Measurements from ENCODE around the gene NTN1.

DNA sequence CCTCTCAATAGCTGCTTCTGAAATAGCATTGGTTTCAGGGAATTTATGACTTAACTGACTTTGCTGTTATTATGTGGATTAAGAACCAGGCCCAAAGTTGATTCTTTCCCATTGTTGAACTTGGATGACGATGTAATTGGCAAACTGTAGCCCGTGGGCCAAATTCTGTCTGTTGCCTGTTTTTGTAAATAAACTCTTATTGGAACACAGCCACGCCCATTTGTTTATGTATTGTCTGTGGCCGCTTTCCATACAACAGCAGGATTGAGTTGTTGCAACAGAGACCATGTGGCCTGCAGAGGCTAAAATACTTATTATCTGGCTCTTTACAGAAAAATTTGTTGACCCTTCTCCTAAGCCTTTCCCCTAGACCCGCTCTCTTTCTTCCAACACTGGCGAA is 31.6 kb downstream of the NTN1 start:
- TF ChIP-seq GATA2 (IDR thresholded peaks at IDR 0.05; ENCODE audit: low read depth, low read length), result no peak
- no peak for TF ChIP-seq GATA3 (IDR thresholded peaks at IDR 0.05; ENCODE audit: low read depth, low read length)
